Measurements from ENCODE around the gene RBM23.

GRCh38 chr14:22884738-22885523, 34.0 kb downstream of the RBM23 start:
- TF ChIP-seq CEBPB (tag; IDR thresholded peaks at IDR 0.05) (no peak), DPF2 (IDR thresholded peaks at IDR 0.05) (no peak)
- TF ChIP-seq, protein P1, sequence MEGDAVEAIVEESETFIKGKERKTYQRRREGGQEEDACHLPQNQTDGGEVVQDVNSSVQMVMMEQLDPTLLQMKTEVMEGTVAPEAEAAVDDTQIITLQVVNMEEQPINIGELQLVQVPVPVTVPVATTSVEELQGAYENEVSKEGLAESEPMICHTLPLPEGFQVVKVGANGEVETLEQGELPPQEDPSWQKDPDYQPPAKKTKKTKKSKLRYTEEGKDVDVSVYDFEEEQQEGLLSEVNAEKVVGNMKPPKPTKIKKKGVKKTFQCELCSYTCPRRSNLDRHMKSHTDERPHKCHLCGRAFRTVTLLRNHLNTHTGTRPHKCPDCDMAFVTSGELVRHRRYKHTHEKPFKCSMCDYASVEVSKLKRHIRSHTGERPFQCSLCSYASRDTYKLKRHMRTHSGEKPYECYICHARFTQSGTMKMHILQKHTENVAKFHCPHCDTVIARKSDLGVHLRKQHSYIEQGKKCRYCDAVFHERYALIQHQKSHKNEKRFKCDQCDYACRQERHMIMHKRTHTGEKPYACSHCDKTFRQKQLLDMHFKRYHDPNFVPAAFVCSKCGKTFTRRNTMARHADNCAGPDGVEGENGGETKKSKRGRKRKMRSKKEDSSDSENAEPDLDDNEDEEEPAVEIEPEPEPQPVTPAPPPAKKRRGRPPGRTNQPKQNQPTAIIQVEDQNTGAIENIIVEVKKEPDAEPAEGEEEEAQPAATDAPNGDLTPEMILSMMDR (IDR thresholded peaks at IDR 0.05 in 2 of 3, conservative IDR thresholded peaks at IDR 0.05 in 1 of 3; ENCODE audit: insufficient read depth in 2 of 3, low read depth in 1 of 3, low read length in 3 of 3) = no peak
- TF ChIP-seq, protein P2, sequence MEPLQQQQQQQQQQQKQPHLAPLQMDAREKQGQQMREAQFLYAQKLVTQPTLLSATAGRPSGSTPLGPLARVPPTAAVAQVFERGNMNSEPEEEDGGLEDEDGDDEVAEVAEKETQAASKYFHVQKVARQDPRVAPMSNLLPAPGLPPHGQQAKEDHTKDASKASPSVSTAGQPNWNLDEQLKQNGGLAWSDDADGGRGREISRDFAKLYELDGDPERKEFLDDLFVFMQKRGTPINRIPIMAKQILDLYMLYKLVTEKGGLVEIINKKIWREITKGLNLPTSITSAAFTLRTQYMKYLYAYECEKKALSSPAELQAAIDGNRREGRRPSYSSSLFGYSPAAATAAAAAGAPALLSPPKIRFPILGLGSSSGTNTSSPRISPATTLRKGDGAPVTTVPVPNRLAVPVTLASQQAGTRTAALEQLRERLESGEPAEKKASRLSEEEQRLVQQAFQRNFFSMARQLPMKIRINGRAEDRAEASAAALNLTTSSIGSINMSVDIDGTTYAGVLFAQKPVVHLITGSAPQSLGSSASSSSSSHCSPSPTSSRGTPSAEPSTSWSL (CRISPR knock-in tag; IDR thresholded peaks at IDR 0.05; ENCODE audit: borderline replicate concordance) = no peak

Measured in K562 (cell line).